SK-N-SH treated with all-trans-retinoic acid at 6 μM for 48 hours (cell line): ENCODE measurements around the gene HIVEP3.

ENCODE experiments used
- ARNTL ChIP-seq: fragments of 450-650 bp; formaldehyde crosslinking; IDR thresholded peaks from 2 replicates; pipeline ENCODE4 v1.5.0; 2020; ENCODE audit warnings: low read depth, mild to moderate bottlenecking, moderate library complexity, borderline replicate concordance
- CREB5 ChIP-seq: fragments of 250-450 bp; sonication (Bioruptor Pico); IDR thresholded peaks from 2 replicates; pipeline ENCODE4 v1.5.1; 2020; ENCODE audit warnings: low read depth, mild to moderate bottlenecking, moderate library complexity
- CSDC2 ChIP-seq: fragments of 250-450 bp; sonication (Bioruptor Pico); IDR thresholded peaks from 2 replicates; pipeline ENCODE4 v1.5.0; 2020; ENCODE audit warnings: mild to moderate bottlenecking, moderate library complexity
- ISL1 ChIP-seq: fragments of 250-450 bp; sonication (Bioruptor Pico); IDR thresholded peaks from 2 replicates; pipeline ENCODE4 v2.1.2; 2022; ENCODE audit warnings: mild to moderate bottlenecking, moderate library complexity
- PATZ1 ChIP-seq: fragments of 250-450 bp; sonication (Bioruptor Pico); IDR thresholded peaks from 2 replicates; pipeline ENCODE4 v1.8.0; 2020; ENCODE audit warnings: mild to moderate bottlenecking, moderate library complexity, borderline replicate concordance
- POU6F1 ChIP-seq: fragments of 250-450 bp; sonication (Bioruptor Pico); IDR thresholded peaks from 2 replicates; pipeline ENCODE4 v1.8.0; 2021; ENCODE audit warnings: low read depth, mild to moderate bottlenecking, moderate library complexity, borderline replicate concordance
- RARB ChIP-seq: fragments of 250-450 bp; sonication (Bioruptor Pico); IDR thresholded peaks from 2 replicates; pipeline ENCODE4 v1.8.0; 2021; ENCODE audit warnings: mild to moderate bottlenecking, moderate library complexity
- SNAI2 ChIP-seq: fragments of 250-450 bp; sonication (Bioruptor Pico); IDR thresholded peaks from 2 replicates; pipeline ENCODE4 v1.5.0; 2020; ENCODE audit warnings: mild to moderate bottlenecking, moderate library complexity
- TSHZ2 ChIP-seq: fragments of 250-450 bp; sonication (Bioruptor Pico); IDR thresholded peaks from 2 replicates; pipeline ENCODE4 v1.5.0; 2020; ENCODE audit warnings: mild to moderate bottlenecking, moderate library complexity
- ZFP3 ChIP-seq: fragments of 250-450 bp; sonication (Bioruptor Pico); IDR thresholded peaks from 2 replicates; pipeline ENCODE4 v1.5.0; 2020; ENCODE audit warnings: mild to moderate bottlenecking, moderate library complexity
- ZFP30 ChIP-seq: fragments of 450-650 bp; formaldehyde crosslinking; IDR thresholded peaks from 2 replicates; pipeline ENCODE4 v1.5.0; 2022; ENCODE audit warnings: mild to moderate bottlenecking, moderate library complexity
- ZNF70 ChIP-seq: fragments of 450-650 bp; formaldehyde crosslinking; IDR thresholded peaks from 2 replicates; pipeline ENCODE4 v1.5.0; 2020; ENCODE audit warnings: mild to moderate bottlenecking, moderate library complexity

GRCh38 chr1:41879617-41880016, 39.1 kb downstream of the HIVEP3 start:
- TF ChIP-seq SNAI2, result no peak
- TF ChIP-seq PATZ1 (CRISPR knock-in tag), result no peak
- TF ChIP-seq CSDC2 (CRISPR knock-in tag), result no peak
- TF ChIP-seq CREB5 (CRISPR knock-in tag), result no peak
- no peak for TF ChIP-seq ZFP30 (CRISPR knock-in tag)
- TF ChIP-seq ZFP3, result no peak
- TF ChIP-seq ISL1 (CRISPR knock-in tag), result no peak
- no peak for TF ChIP-seq ARNTL (CRISPR knock-in tag)
- TF ChIP-seq TSHZ2, result no peak
- TF ChIP-seq POU6F1 (CRISPR knock-in tag), result no peak
- TF ChIP-seq ZNF70 (CRISPR knock-in tag), result no peak
- no peak for TF ChIP-seq RARB (CRISPR knock-in tag)
